ENCODE results near the gene TMEM95. TPM values are rescaled to one million over a fixed set of nuclear protein-coding genes. Genes with fewer than 3 reads are reported as not detected.

Gene TMEM95
- total RNA-seq, 6 experiments from 2014 or later, result not detected

GRCh38 chr17:7347630-7348477, 7.1 kb upstream of the TMEM95 start:
- H3K4me3 ChIP-seq, result no peak overlapping the region
- DNase-seq (no peak), ATAC-seq (no peak)
- no peaks in the 10 kb centered on the region for H3K27me3 ChIP-seq
- WGBS (ENCODE audit: insufficient coverage, low coverage, low lambda C conversion rate, missing lambda C conversion rate), result 86% methylated on average over 6 of the region's 19 CpGs
- peaks cover 0 to 21% (median 4%) of the 10 kb centered on the region in 4 donors for H3K4me1 ChIP-seq
- no peaks in the 10 kb centered on the region for H3K36me3 ChIP-seq
- TF ChIP-seq CTCF (IDR thresholded peaks at IDR 0.05) (no peak), POLR2A (IDR thresholded peaks at IDR 0.05) (no peak)
- no peaks in the 10 kb centered on the region for H3K9me3 ChIP-seq
- H3K27ac ChIP-seq, result no peak overlapping the region
- intact Hi-C loops (cut with DNase I), result loop anchor here in 1 of 2 donors (10.0 kb wide), 1 partner anchor 73 kb away; no protein-coding TSS in a partner anchor

GRCh38 chr17:7348478-7349242, 6.3 kb upstream of the TMEM95 start:
- intact Hi-C loops (cut with DNase I), result loop anchor here in 1 of 2 donors (10.0 kb wide), 1 partner anchor 74 kb away; no protein-coding TSS in a partner anchor
- TF ChIP-seq CTCF (IDR thresholded peaks at IDR 0.05) (no peak), POLR2A (IDR thresholded peaks at IDR 0.05) (no peak)
- H3K4me1 ChIP-seq, result peaks cover 0 to 26% (median 7%) of the 10 kb centered on the region in 4 donors
- H3K4me3 ChIP-seq, result no peak overlapping the region
- DNase-seq, result no peak
- H3K27ac ChIP-seq, result no peak overlapping the region
- 65% methylated on average over 17 of the region's 19 CpGs for WGBS (ENCODE audit: insufficient coverage, low coverage, low lambda C conversion rate, missing lambda C conversion rate)
- no peaks in the 10 kb centered on the region for H3K36me3 ChIP-seq
- H3K9me3 ChIP-seq, result no peaks in the 10 kb centered on the region
- ATAC-seq, result no peak
- no peaks in the 10 kb centered on the region for H3K27me3 ChIP-seq

GRCh38 chr17:7351665-7352502, 3.1 kb upstream of the TMEM95 start, which contains the start of gene KCTD11:
KCTD11 (plus strand) TSS chr17:7352162.
- peak within 1 kb of the TSS; percentile 71 to 96 (median 86) for H3K4me3 ChIP-seq
- intact Hi-C loops (cut with DNase I), result loop anchor here in 1 of 2 donors (10.0 kb wide), 1 partner anchor 163 kb away; no protein-coding TSS in a partner anchor
- no CpG with 5 or more reads among the region's 91 CpGs for WGBS (ENCODE audit: insufficient coverage, low coverage, low lambda C conversion rate, missing lambda C conversion rate)
- H3K27ac ChIP-seq, result peak within 1 kb of the TSS; percentile 93 to 98 (median 97)
- no peaks in the 10 kb centered on the region for H3K9me3 ChIP-seq
- TF ChIP-seq POLR2A (IDR thresholded peaks at IDR 0.05) (peak; percentile 73), CTCF (IDR thresholded peaks at IDR 0.05) (peak in 3 of 4 donors; percentile 31 to 35 (median 32))
- ATAC-seq (peak; percentile 70 to 84 (median 76)), DNase-seq (peak; percentile 92 to 93 (median 92))
- H3K4me1 ChIP-seq, result peaks cover 0 to 26% (median 7%) of the 10 kb centered on the region in 4 donors
- H3K36me3 ChIP-seq, result no peaks in the 10 kb centered on the region
- H3K27me3 ChIP-seq, result no peaks in the 10 kb centered on the region

GRCh38 chr17:7352503-7352889, 2.5 kb upstream of the TMEM95 start:
- Histone ChIP-seq H3K27ac (peak overlapping the region; percentile 93 to 98 (median 97)), H3K27me3 (no peaks in the 10 kb centered on the region), H3K9me3 (no peaks in the 10 kb centered on the region), H3K4me1 (peaks cover 0 to 26% (median 7%) of the 10 kb centered on the region in 4 donors), H3K4me3 (peak overlapping the region; percentile 71 to 96 (median 86)), H3K36me3 (no peaks in the 10 kb centered on the region)
- DNase-seq (no peak), ATAC-seq (no peak)
- TF ChIP-seq POLR2A (IDR thresholded peaks at IDR 0.05) (no peak), CTCF (IDR thresholded peaks at IDR 0.05) (peak in 1 of 4 donors; percentile 35)
- WGBS (ENCODE audit: insufficient coverage, low coverage, low lambda C conversion rate, missing lambda C conversion rate), result 40% methylated on average over 6 of the region's 10 CpGs
- intact Hi-C loops (cut with DNase I), result loop anchor here in 1 of 2 donors (10.0 kb wide), 1 partner anchor 162 kb away; no protein-coding TSS in a partner anchor
